GM23338 (cell line): Measurements from ENCODE around the gene PGR.

Experiments used
- CREB1 ChIP-seq: fragments of 250-450 bp; sonication (Bioruptor Pico); IDR thresholded peaks from 2 replicates; pipeline ENCODE4 v1.5.0; 2020; ENCODE audit warnings: low read depth, mild to moderate bottlenecking, moderate library complexity
- CTCF ChIP-seq, 2 experiments: fragments of 200-600 bp in 1 of 2; sonication (generic) in 1 of 2; conservative IDR thresholded peaks; 2 replicates each; pipeline versions ENCODE4 v1.5.1 to v1.6.1; 2016 to 2017; ENCODE audit warnings: antibody characterized with exemption in 2 of 2, low read depth in 2 of 2, mild to moderate bottlenecking in 2 of 2, moderate library complexity in 1 of 2
- ETS1 ChIP-seq: IDR thresholded peaks from 2 replicates; pipeline ENCODE4 v1.6.1; 2016; ENCODE audit warnings: antibody characterized with exemption
- EZH2 ChIP-seq: fragments of 200-600 bp; sonication (generic); IDR thresholded peaks from one replicate; pipeline ENCODE4 v1.8.0; 2017; ENCODE audit warnings: antibody characterized with exemption, mild to moderate bottlenecking, low read depth; ENCODE audit not compliant: unreplicated experiment
- EZH2phosphoT487 ChIP-seq: fragments of 200-600 bp; sonication (generic); IDR thresholded peaks from one replicate; pipeline ENCODE4 v1.8.1; 2018; ENCODE audit warnings: antibody characterized with exemption; ENCODE audit not compliant: unreplicated experiment
- POLR2AphosphoS5 ChIP-seq: IDR thresholded peaks from 2 replicates; pipeline ENCODE4 v1.6.1; 2016; ENCODE audit warnings: antibody characterized with exemption, low read depth
- REST ChIP-seq: IDR thresholded peaks from one replicate; pipeline ENCODE4 v1.6.1; 2018; ENCODE audit warnings: antibody characterized with exemption; ENCODE audit not compliant: unreplicated experiment
- ZNF462 ChIP-seq: fragments of 250-450 bp; sonication (Bioruptor Pico); IDR thresholded peaks from 2 replicates; pipeline ENCODE4 v1.5.0; 2020; ENCODE audit warnings: mild to moderate bottlenecking, moderate library complexity

GRCh38 chr11:101031713-101032112 lies 97.9 kb downstream of the PGR start:
- no peak for TF ChIP-seq CTCF (conservative IDR thresholded peaks at IDR 0.05; ENCODE audit: low read depth in 2 of 2)
- no peak for TF ChIP-seq EZH2
- TF ChIP-seq ZNF462 (CRISPR knock-in tag), result no peak
- TF ChIP-seq POLR2AphosphoS5, result no peak
- no peak for TF ChIP-seq REST
- TF ChIP-seq ETS1, result no peak
- TF ChIP-seq EZH2phosphoT487, result no peak
- no peak for TF ChIP-seq CREB1 (CRISPR knock-in tag)
